HG02852 (cell line): ENCODE measurements around the gene FAM3B.
"Not testable (repeated sequence)": the region's sequence is repeated elsewhere in the genome, so short reads cannot be mapped to it uniquely, and the experiment has no call there.

ENCODE experiments used
- ATAC-seq: cut with Tn5 transposase; IDR thresholded peaks from one replicate; pipeline ENCODE4 v1.9.1; 2021; ENCODE audit warnings: mild to moderate bottlenecking, moderate library complexity; ENCODE audit not compliant: unreplicated experiment

Gene FAM3B

GRCh38 chr21:41349126-41349525 lies 32.5 kb downstream of the FAM3B start:
- no peak for ATAC-seq

DNA sequence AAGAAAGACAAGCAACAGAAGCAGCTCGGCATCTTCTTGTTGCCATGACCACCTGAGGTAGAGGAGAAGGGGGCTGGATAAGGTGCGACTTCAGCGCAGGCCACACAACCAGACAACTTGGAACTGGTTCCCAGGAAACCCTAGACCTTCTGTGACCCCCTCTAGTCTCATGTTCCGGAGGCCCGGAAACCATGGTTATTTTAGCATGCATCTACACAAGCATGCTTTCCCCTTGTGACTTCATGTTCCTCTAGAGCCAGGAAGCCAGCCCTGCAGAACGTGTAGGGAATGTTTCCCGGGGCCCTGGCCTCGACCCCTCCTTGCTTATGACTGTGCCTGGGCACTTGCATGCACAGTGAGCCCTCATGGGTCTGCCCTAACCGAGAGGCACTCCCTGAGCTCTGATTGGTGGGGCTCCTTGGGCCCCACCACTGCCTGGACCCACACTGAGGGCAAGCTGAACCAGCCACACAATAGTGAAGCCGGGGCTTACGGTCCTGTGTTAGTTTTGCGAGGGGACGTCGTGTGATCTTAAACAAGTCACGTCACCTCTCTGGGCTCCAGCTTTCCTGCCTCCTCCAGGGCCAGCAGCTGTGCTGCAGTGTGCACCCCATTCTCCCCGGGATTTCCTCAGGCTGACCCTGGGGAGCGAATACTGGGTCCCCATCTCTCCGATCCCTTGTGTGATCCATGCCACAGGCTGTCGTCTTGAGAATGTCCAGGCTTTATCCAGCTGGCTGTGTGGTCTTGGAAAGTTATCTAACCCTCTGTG lies 33.2 kb downstream of the FAM3B start:
- no peak for ATAC-seq

- ATAC-seq = no peak
Observed at GRCh38 chr21:41350436-41351155, 34.0 kb downstream of the FAM3B start.

DNA sequence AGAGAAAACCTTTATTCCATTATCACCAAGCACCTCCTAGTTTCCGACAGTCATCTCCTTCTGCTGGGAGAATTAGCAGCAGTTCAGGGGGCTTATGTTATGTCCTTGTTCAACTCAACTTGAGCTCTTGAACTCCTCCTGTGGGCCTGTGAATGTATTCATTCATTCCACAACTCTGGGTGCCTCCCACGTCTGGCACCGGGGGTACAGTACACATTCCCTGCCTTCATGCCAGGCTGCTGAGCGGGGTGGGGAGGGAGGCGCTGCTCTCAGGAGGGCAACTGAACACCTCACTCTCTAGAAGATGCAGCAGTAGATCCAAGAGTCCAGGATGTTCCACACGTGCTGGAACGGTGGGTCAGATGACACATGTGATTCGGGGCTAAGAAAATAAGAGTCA lies 40.9 kb downstream of the FAM3B start:
- no peak for ATAC-seq

- no peak for ATAC-seq
Observed at GRCh38 chr21:41358193-41359166, 41.9 kb downstream of the FAM3B start.

- no peak for ATAC-seq
Observed at GRCh38 chr21:41359286-41359685, 42.7 kb downstream of the FAM3B start.

DNA sequence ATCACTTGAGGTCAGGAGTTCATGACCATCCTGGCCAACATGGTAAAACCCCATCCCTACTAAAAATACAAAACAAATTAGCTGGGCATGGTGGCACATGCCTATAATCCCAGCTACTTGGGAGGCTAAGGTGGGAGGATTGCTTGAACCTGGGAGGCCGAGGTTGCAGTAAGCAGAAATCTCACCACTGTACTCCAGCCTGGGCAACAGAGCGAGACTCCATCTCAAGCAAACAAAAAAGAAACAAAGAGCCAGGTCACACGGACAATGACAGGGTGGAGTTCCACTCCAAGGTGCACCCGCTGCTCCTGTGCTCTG lies 43.1 kb downstream of the FAM3B start:
- ATAC-seq = not testable (repeated sequence)

- no peak for ATAC-seq
Observed at GRCh38 chr21:41360072-41360821, 43.6 kb downstream of the FAM3B start.

- no peak for ATAC-seq
Observed at GRCh38 chr21:41361053-41361785, 44.6 kb downstream of the FAM3B start.

GRCh38 chr21:41361786-41362604 lies 45.4 kb downstream of the FAM3B start, which contains the start of gene MX2:
Gene MX2, plus strand, starts transcription at chr21:41362027. Its CDS starts 14,880 bp downstream, at chr21:41376907.
- ATAC-seq = peak; percentile 77

DNA sequence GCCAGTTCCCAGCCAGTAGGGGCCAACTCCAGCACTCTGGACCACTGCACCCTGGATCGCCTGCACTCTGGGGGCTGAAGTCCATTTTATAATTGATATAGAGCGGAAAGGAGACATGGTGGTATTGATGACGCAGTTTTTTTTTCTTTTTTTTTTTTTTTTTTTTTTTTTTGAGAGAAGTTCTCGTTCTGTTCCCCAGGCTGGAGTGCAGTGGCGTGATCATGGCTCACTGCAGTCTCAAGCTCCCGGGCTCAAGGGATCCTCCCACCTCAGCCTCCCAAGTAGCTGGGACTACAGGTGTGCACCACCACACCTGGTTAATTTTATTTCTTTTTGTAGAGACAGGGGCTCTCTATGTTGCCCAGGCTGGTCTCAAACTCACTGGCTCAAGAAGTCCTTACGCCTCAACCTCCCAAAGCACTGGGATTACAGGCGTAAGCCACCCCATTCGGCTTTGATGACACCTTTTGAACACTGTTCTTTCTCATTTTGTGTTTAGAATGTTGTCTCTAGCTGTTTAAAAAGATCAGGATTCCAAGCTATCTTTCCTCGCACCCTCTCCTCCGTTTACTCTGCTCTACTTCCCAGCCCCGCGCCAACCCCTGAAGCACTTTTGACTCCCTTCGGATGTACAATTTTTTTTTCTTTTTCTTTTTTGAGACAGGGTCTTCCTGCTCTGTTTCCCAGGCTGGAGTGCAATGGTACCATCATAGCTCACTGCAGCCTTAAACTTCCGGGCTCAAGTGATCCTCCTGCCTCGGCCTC lies 46.2 kb downstream of the FAM3B start:
- no peak for ATAC-seq

DNA sequence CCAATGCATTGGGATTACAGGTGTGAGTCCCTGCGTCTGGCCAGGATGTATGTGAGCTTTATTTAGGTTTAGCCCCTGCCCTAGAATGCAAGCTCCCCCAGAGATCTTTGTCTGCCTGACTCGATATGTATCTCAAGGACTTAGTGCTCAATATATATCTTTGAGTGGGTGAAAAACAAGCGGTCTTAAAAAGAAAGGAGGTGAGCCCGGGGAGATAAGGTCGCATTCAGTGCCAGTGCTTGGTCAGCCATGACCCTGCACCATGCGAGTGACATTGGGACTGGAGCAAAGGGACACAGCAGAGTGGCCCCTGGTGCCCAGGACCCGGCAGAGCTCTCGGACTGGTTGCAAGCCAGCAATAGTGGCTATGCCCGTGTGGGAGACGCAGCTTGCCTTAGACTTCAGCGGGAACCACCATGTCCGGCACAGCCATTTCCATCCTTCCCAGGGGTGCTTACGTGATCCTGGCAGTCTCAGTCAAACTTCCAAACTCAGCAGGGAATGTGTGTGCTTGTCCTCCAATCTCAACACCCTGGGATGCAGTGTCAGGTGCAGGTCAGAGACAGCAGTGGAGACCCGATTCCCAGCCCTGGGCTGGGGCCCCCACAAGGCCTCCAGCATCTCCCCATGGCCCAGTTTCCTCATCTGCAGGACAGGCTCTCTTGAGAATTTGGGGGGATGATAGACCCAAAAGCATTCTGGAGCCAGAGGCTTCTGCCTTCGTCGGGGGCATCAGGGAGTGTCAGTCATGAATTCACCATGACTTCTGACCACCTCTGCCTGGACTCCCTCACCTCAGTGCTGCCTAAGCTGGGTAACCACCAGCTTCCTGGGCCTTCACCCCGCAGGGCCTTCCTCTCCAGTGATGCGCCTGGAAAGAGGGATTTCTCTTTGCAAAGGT lies 47.0 kb downstream of the FAM3B start:
- ATAC-seq = no peak

DNA sequence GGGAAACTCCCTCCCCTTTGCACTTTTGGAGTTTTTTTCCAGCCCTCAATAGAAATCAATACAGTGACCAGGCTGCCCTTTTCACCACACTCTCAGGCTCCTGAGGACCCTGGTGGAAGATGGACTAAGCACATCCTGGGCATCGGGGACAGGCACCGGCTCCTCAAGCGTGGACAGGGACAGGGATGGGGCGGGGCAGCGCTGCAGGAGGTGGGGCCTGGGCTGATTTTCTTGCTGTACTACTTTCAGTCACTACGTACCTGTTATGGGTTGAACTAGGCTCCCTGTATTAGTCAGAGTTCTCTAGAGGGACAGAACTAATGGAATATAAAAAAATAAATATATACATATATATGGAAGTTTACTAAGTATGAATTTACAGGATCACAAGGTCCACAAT lies 47.7 kb downstream of the FAM3B start:
- ATAC-seq = no peak

DNA sequence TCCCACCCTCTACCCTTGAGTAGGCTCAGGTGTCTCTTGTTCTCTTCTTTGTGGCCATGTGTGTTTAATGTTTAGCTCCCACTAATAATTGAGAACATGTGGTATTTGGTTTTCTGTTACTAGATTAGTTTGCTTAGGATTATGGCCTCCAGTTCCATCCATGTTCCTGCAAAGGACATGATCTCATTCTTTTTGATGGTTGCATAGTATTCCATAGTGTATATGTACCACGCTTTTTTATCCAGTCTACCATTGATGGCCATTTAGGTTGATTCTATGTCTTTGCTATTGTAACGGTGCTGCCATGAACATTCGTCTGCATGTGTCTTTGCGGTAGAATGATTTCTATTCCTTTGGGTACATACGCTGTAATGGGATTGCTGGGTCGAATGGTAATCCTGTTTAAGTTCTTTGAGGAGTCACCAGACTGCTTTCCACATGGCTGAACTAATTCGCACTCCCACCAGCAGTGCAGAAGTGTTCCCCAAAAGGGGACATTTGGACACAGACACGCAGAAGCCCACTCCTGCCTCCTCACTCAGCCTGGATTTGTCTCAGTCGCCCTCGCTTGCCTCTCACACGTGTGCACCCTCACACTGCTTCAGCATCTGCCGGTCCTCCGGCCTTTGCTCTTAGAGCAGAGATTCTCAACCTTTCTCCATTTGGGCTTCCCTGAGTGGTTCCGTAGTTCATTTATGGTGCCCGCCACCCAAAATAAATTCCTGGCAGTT lies 48.9 kb downstream of the FAM3B start:
- no peak for ATAC-seq

GRCh38 chr21:41366522-41367151 lies 50.0 kb downstream of the FAM3B start:
- no peak for ATAC-seq

DNA sequence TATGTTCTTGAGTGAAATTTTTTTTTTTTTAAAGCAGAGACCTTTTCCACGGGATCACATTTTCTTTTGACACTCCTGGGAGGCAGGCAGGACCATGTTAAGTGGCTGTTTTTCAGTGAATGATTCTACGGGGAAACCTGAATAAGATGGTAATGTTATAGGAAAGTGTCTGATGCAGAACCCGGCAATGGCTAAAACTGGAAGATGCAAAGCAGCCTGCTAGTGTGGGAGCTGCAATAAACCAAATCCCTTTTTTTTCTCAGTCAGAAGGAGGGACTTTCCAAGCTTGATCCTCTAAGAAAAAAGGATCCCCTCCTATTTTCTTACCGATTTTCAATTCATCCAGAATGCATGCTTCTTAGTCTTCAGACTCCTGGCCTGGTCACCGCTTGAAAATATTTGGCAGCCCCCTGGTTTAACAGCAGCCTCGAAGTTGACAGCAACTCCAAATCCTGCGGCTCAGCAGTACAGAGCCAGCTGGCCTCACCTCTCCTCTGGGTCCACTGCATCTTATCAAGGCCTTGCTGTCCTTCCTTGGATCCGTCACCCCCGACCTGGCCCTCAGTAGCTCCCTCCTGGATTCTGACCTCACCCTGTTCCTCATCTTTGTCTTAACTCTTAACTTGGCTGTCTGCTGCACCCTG lies 50.8 kb downstream of the FAM3B start:
- ATAC-seq = peak; percentile 7
